HEK293T (cell line): Measurements from ENCODE around the gene ESR1.

Experiments
- BHLHE40 ChIP-seq: fragments of 450-650 bp; IDR thresholded peaks from 2 replicates; pipeline ENCODE4 v1.6.1; 2016; ENCODE audit warnings: mild to moderate bottlenecking, moderate library complexity, borderline replicate concordance
- ELF4 ChIP-seq: fragments of 450-650 bp; IDR thresholded peaks from 2 replicates; pipeline ENCODE4 v1.6.1; 2017; ENCODE audit warnings: antibody characterized with exemption
- FOXA1 ChIP-seq: fragments of 450-650 bp; IDR thresholded peaks from 2 replicates; pipeline ENCODE4 v1.6.1; 2016; ENCODE audit warnings: mild to moderate bottlenecking
- FOXK2 ChIP-seq: fragments of 450-650 bp; IDR thresholded peaks from 2 replicates; pipeline ENCODE4 v1.6.1; 2016; ENCODE audit warnings: mild to moderate bottlenecking
- FOXM1 ChIP-seq: fragments of 450-650 bp; IDR thresholded peaks from 2 replicates; pipeline ENCODE4 v1.6.1; 2017; ENCODE audit warnings: mild to moderate bottlenecking, borderline replicate concordance
- L3MBTL2 ChIP-seq: fragments of 450-650 bp; conservative IDR thresholded peaks from 2 replicates; pipeline ENCODE4 v1.6.1; 2016; ENCODE audit warnings: mild to moderate bottlenecking
- SP1 ChIP-seq: fragments of 450-650 bp; IDR thresholded peaks from 2 replicates; pipeline ENCODE4 v1.6.1; 2017
- SUZ12 ChIP-seq: fragments of 450-650 bp; IDR thresholded peaks from 2 replicates; pipeline ENCODE4 v1.6.1; 2016; ENCODE audit warnings: mild to moderate bottlenecking
- TARDBP ChIP-seq: fragments of 450-650 bp; IDR thresholded peaks from 2 replicates; pipeline ENCODE4 v1.6.1; 2016

DNA sequence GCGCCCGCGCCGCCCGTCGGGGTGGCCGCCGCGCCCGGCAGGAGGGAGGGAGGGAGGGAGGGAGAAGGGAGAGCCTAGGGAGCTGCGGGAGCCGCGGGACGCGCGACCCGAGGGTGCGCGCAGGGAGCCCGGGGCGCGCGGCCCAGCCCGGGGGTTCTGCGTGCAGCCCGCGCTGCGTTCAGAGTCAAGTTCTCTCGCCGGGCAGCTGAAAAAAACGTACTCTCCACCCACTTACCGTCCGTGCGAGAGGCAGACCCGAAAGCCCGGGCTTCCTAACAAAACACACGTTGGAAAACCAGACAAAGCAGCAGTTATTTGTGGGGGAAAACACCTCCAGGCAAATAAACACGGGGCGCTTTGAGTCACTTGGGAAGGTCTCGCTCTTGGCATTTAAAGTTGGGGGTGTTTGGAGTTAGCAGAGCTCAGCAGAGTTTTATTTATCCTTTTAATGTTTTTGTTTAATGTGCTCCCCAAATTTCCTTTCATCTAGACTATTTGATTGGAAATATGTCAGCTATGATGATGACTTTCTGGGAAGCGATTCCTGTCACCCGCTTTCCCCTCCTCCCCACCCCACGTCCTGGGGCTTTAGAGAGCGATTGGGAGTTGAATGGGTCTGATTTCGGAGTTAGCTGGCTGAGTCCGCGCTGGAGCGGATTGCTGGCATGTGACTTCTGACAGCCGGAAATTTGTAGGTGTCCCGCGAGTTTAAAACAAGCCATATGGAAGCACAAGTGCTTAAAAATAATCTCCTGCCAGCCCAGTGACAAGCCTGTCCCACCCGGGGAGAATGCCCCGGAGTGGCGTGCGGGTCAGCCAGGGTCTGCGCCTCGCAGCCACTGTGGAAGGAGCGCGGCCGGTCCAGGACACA, 1.1 kb downstream of the ESR1 start:
- TF ChIP-seq TARDBP (no peak), FOXK2 (no peak), SUZ12 (no peak), BHLHE40 (no peak), FOXM1 (no peak), L3MBTL2 (no peak), FOXA1 (no peak), ELF4 (no peak), SP1 (no peak)
